ENCODE measurements around the gene WDR18. TPM values are rescaled to one million over a fixed set of nuclear protein-coding genes. Genes with fewer than 3 reads are reported as not detected.
A peak's percentile ranks its signal among the peaks of the same experiment; 100 is the strongest.

The WDR18 gene
- total RNA-seq, 2 experiments from 2014 or later, result 39.2 to 49.2 TPM

DNA sequence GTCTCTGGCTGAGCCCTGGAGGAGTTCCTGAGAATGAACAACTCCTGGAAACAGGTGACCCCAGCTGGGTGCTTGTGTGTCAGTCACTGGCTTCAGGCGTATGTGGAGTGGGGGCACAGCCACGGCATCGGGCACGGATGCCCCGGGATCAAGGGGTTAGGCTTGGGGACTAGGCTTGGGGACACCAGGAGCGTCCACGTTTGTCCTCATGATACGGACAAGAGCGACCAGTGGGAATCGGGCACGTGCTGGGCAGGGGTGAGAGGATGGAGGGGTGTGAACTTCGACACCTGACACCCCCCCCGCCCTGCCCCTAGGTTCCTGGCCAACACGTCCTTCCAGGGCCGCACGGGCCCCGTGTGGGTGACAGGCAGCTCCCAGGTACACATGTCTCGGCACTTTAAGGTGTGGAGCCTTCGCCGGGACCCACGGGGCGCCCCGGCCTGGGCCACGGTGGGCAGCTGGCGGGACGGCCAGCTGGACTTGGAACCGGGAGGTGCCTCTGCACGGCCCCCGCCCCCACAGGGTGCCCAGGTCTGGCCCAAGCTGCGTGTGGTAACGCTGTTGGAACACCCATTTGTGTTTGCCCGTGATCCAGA lies 20.2 kb downstream of the WDR18 start:
- ChIA-PET CTCF (interaction anchor here (0.6 kb wide), 1 partner anchor 25 kb away, joined by 3 read pairs; no protein-coding TSS in a partner anchor), POLR2A (no interaction called here)
- H3K9me3 Mint-ChIP-seq, result no peaks in the 10 kb centered on the region
- DNase-seq, result no peak
- H3K27me3 Mint-ChIP-seq, result peaks cover 15% of the 10 kb centered on the region
- peaks cover 3% of the 10 kb centered on the region for H3K36me3 Mint-ChIP-seq (ENCODE audit: low read depth)
- peaks cover 5% of the 10 kb centered on the region for H3K4me1 Mint-ChIP-seq
- H3K4me3 Mint-ChIP-seq, result no peak overlapping the region
- no peak overlapping the region for H3K27ac Mint-ChIP-seq

DNA sequence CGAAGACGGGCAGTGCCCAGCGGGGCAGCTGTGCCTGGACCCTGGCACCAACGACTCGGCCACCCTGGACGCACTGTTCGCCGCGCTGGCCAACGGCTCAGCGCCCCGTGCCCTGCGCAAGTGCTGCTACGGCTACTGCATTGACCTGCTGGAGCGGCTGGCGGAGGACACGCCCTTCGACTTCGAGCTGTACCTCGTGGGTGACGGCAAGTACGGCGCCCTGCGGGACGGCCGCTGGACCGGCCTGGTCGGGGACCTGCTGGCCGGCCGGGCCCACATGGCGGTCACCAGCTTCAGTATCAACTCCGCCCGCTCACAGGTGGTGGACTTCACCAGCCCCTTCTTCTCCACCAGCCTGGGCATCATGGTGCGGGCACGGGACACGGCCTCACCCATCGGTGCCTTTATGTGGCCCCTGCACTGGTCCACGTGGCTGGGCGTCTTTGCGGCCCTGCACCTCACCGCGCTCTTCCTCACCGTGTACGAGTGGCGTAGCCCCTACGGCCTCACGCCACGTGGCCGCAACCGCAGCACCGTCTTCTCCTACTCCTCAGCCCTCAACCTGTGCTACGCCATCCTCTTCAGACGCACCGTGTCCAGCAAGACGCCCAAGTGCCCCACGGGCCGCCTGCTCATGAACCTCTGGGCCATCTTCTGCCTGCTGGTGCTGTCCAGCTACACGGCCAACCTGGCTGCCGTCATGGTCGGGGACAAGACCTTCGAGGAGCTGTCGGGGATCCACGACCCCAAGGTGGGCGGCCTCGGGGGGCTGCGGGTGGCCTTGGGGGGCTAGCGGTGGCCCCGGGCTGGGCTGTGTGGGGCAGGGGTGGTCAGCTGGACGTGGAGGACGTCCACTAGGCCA lies 20.9 kb downstream of the WDR18 start:
- CTCF ChIA-PET, result interaction anchor here (0.6 kb wide), 2 partner anchors 208 to 304 kb away, joined by 3 read pairs; no protein-coding TSS in a partner anchor
- Mint-ChIP-seq H3K4me3 (no peak overlapping the region), H3K27ac (peak overlapping the region; percentile 26), H3K9me3 (no peaks in the 10 kb centered on the region), H3K36me3 (ENCODE audit: low read depth) (peaks cover 4% of the 10 kb centered on the region), H3K27me3 (peaks cover 12% of the 10 kb centered on the region), H3K4me1 (peaks cover 4% of the 10 kb centered on the region)
- DNase-seq, result no peak
- POLR2A ChIA-PET, result no interaction called here

DNA sequence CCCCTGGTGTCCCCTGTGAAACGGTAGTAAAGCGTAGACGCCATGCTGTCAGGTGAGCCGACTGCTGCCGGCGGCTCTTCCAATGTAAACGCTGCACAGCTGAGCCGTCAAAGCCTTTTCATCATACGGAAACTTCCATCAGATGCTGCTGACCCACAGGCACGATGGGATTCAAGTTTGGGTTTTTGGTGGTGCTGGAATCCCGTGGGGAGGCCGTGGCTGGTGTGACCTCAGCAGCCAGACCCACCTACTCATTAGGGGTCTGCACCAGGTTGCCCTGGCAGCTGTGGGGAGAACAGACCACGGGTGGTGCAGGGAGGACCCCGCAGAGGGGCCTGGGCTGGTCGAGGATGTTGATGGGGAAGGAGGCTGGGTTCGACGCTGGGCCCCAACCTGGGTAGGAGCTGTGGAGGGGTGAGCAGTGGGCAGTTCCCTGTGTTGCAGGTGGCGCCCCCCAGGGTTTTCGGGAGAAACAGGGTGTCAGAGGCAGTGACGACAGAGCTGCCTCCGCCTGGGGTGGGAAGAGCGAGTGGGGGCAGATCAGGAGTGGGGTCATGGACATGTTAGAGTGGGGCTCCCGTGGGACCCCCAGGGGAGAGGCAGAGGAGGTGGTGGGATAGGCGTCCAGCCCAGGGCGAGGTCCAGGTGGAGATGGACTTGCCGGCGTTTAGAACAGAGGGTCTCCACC lies 22.7 kb downstream of the WDR18 start:
- ChIA-PET CTCF (interaction anchor here (0.6 kb wide), 1 partner anchor 168 kb away, joined by 3 read pairs; no protein-coding TSS in a partner anchor), POLR2A (no interaction called here)
- Mint-ChIP-seq H3K4me1 (no peaks in the 10 kb centered on the region), H3K27ac (peak overlapping the region; percentile 25), H3K9me3 (no peaks in the 10 kb centered on the region), H3K36me3 (ENCODE audit: low read depth) (peaks cover 4% of the 10 kb centered on the region), H3K27me3 (peaks cover 5% of the 10 kb centered on the region), H3K4me3 (no peak overlapping the region)
- DNase-seq, result no peak

DNA sequence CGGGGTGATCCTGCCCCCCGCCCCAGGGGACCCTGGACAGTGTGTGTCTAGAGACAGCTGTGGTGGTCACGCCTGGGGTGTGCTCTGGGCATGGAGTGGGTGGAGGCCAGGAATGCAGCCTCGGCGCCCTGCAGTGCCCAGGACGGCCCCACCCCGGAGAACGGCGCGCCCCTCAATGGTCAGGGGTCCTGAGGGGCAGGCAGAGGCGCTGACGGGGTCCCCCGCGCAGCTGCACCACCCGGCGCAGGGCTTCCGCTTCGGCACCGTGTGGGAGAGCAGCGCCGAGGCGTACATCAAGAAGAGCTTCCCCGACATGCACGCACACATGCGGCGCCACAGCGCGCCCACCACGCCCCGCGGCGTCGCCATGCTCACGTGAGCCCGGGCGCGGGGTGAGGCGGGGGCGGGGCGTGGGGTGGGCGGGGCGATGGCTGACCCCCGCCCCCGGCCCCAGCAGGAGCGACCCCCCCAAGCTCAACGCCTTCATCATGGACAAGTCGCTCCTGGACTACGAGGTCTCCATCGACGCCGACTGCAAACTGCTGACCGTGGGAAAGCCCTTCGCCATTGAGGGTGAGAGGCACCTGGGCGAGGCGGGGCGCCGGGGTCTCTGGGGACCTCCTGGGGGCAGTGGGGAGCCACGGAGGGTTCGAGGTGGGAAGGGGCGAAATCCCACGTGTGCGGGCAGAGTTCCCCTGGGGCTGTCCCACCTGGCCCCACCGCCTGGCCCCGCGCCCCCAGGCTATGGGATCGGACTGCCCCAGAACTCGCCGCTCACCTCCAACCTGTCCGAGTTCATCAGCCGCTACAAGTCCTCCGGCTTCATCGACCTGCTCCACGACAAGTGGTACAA lies 23.5 kb downstream of the WDR18 start:
- H3K27ac Mint-ChIP-seq, result no peak overlapping the region
- no peak overlapping the region for H3K4me3 Mint-ChIP-seq
- CTCF ChIA-PET, result no interaction called here

DNA sequence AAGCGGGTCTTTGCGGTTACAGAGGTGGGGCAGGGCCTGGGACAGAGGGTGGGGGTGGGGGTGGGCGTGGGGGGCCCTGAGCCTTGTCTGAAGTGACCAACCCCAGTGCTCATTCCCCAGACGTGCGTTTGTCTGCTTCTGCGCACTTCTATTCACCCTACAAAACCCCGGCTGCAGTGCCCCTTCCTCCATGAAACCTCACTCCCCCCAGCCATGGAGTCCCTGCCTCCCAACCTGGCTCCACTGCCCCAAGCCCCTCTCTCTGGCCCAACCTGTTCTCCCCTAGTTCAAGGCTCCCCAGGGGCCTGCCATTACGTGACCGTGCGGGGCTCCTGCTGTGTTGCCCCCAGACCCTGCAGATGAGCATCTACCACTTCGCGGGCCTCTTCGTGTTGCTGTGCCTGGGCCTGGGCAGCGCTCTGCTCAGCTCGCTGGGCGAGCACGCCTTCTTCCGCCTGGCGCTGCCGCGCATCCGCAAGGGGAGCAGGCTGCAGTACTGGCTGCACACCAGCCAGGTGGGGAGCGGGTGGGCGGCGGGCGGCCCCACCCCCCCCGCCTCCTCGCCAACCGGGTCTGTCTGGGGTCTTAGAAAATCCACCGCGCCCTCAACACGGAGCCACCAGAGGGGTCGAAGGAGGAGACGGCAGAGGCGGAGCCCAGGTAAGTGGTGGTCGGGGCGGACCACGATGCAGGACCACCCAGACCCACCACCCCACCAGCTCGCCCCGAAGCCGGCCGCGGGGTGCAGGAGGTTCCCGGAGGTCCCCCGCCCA lies 24.3 kb downstream of the WDR18 start:
- H3K27me3 Mint-ChIP-seq, result no peaks in the 10 kb centered on the region
- no peak overlapping the region for H3K27ac Mint-ChIP-seq
- CTCF ChIA-PET, result no interaction called here
- H3K4me1 Mint-ChIP-seq, result no peaks in the 10 kb centered on the region
- POLR2A ChIA-PET, result no interaction called here
- peaks cover 4% of the 10 kb centered on the region for H3K36me3 Mint-ChIP-seq (ENCODE audit: low read depth)
- DNase-seq, result no peak
- no peak overlapping the region for H3K4me3 Mint-ChIP-seq
- H3K9me3 Mint-ChIP-seq, result no peaks in the 10 kb centered on the region

More for the DNA sequence above, 23.5 kb downstream of the WDR18 start:
- H3K4me1 Mint-ChIP-seq, result no peaks in the 10 kb centered on the region
- no peaks in the 10 kb centered on the region for H3K9me3 Mint-ChIP-seq
- H3K27me3 Mint-ChIP-seq, result peaks cover 2% of the 10 kb centered on the region
- H3K36me3 Mint-ChIP-seq (ENCODE audit: low read depth), result peaks cover 4% of the 10 kb centered on the region
- POLR2A ChIA-PET, result no interaction called here
- DNase-seq, result no peak

DNA sequence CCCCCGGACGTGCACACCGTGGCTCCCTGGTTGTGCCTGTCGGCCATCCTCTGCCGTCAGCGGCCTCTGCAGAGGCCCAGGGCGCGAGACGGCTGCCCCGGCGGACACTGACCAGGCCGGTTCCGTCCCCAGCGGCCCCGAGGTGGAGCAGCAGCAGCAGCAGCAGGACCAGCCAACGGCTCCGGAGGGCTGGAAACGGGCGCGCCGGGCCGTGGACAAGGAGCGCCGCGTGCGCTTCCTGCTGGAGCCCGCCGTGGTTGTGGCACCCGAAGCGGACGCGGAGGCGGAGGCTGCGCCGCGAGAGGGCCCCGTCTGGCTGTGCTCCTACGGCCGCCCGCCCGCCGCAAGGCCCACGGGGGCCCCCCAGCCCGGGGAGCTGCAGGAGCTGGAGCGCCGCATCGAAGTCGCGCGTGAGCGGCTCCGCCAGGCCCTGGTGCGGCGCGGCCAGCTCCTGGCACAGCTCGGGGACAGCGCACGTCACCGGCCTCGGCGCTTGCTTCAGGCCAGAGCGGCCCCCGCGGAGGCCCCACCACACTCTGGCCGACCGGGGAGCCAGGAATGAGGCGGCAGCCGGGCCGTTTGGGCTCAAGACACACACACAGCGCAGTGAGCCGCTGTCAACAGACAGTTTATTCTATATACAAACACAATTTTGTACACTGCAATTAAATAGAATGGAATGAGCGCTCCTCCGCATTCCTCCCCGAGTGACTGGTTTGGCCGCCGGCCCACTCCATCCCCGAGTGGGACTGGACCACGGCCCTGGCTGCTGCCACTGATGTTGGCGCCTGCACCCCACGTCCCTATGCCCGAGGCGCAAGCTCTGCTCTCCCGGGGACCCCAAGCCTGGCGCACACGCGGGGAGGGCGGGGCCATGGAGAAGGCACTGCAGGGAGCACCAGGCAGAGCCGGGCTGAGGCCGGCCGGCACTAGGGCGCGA lies 25.2 kb downstream of the WDR18 start:
- H3K9me3 Mint-ChIP-seq, result no peaks in the 10 kb centered on the region
- no peaks in the 10 kb centered on the region for H3K4me1 Mint-ChIP-seq
- no peak overlapping the region for H3K27ac Mint-ChIP-seq
- peaks cover 4% of the 10 kb centered on the region for H3K36me3 Mint-ChIP-seq (ENCODE audit: low read depth)
- no peak overlapping the region for H3K4me3 Mint-ChIP-seq
- CTCF ChIA-PET, result no interaction called here
- DNase-seq, result no peak
- H3K27me3 Mint-ChIP-seq, result no peaks in the 10 kb centered on the region
- POLR2A ChIA-PET, result no interaction called here

DNA sequence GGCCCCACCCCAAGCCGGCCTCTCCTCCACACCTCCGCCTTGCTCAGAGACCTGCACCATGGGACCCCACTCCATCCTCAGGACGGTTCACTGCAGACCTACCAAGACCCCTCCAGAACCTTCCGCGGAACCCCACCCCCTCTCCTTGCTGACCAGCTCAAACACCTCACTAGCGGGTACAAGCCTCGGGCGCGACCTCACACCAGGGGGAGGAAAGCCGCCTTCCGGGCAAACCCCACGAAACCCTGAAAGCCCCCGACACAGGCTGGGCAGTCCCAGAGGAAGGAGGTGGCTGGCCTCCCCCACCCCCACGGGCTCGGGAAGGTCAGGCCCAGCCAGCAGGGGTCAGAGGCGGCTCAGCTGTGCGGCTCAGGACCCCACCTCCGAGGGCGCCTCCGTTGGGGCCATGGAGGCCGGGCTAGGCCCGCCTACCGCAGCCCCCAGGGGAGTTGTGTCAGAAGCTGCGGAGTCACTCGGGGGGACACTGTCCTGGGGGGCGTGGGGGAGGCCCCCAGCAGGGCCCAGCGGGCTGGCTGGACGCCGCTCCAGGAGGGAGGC lies 25.9 kb downstream of the WDR18 start:
- CTCF ChIA-PET, result no interaction called here
- DNase-seq, result no peak
- Mint-ChIP-seq H3K4me1 (no peaks in the 10 kb centered on the region), H3K4me3 (no peak overlapping the region), H3K36me3 (ENCODE audit: low read depth) (peaks cover 4% of the 10 kb centered on the region), H3K9me3 (no peaks in the 10 kb centered on the region), H3K27me3 (no peaks in the 10 kb centered on the region), H3K27ac (no peak overlapping the region)
- POLR2A ChIA-PET, result interaction anchor here (0.6 kb wide), 1 partner anchor 630 kb away, joined by 3 read pairs; no protein-coding TSS in a partner anchor

DNA sequence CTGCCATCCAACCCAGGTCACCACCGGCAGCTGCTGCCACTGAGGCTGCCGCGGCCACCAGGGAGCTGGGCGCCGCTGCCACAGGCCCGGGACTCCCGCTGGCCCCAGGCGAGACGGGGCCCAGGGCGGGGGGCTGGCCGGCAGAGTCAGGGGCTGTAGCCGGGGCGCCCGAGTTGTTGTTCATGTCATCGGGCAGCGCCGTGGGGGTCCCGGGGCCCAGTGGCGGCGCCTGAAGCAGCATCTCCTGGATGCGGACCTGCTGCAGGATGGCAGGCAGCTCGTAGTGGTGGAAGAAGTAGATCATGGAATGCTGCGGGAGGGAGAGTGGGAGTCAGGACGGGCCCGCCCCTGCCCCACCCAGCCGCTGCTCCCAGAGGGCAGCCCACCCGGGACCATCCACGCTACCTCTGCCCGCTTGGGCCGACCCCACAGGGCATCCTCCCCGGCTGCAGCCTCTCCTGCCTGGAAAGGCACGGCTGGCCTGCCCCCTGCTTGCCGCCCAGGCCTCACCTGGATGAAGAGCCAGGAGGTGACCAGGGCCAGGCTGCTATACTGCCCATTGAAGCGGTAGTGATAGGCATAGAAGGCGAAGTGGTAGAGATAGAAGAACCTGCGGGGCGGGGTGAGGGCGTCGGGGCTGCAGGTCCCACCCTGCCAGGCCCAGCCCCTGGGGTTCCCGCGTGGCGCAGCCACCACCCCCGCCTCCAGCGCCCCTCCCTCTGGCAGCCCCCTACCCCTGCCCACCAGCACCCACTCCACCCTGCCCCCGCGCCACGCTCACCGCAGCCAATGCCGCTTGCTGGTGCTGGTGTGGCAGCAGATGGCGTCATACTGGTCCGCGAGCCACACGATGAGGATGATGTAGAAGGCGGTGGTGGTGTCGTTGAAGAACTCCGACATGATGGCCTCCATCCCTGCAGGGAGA lies 26.7 kb downstream of the WDR18 start:
- POLR2A ChIA-PET, result interaction anchor here (0.6 kb wide), 1 partner anchor 630 kb away, joined by 3 read pairs; no protein-coding TSS in a partner anchor
- H3K9me3 Mint-ChIP-seq, result no peaks in the 10 kb centered on the region
- H3K27ac Mint-ChIP-seq, result no peak overlapping the region
- CTCF ChIA-PET, result no interaction called here
- no peaks in the 10 kb centered on the region for H3K4me1 Mint-ChIP-seq
- H3K4me3 Mint-ChIP-seq, result no peak overlapping the region
- peaks cover 4% of the 10 kb centered on the region for H3K36me3 Mint-ChIP-seq (ENCODE audit: low read depth)
- no peak for DNase-seq
- no peaks in the 10 kb centered on the region for H3K27me3 Mint-ChIP-seq

DNA sequence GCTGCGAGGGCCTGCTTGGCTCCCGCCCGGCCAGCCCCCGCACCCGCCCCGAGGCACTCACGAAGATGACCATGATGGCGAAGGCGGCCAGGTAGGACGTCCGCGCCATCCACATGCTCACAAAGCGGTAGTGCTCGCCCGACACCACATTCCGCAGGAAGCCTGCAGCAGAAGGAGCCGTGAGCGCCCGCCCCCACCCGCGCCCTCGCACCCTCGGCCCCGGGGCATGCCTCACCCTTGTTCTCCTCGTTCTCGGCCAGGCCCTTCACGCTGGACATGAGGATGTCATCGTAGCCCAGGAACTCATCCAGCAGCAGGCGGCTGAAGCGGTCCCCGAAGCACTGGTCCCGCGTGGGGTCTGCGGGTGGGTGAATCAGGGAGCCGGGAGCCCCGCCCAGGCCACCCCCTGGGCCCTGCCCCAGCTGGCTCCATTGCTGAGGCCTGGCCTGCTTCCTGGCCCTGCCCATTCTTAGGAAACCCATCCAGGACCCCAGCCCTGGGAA lies 27.7 kb downstream of the WDR18 start:
- DNase-seq, result no peak
- H3K9me3 Mint-ChIP-seq, result no peaks in the 10 kb centered on the region
- H3K27me3 Mint-ChIP-seq, result no peaks in the 10 kb centered on the region
- H3K27ac Mint-ChIP-seq, result no peak overlapping the region
- POLR2A ChIA-PET, result no interaction called here
- peaks cover 6% of the 10 kb centered on the region for H3K36me3 Mint-ChIP-seq (ENCODE audit: low read depth)
- no peak overlapping the region for H3K4me3 Mint-ChIP-seq
- CTCF ChIA-PET, result no interaction called here
- peaks cover 2% of the 10 kb centered on the region for H3K4me1 Mint-ChIP-seq

DNA sequence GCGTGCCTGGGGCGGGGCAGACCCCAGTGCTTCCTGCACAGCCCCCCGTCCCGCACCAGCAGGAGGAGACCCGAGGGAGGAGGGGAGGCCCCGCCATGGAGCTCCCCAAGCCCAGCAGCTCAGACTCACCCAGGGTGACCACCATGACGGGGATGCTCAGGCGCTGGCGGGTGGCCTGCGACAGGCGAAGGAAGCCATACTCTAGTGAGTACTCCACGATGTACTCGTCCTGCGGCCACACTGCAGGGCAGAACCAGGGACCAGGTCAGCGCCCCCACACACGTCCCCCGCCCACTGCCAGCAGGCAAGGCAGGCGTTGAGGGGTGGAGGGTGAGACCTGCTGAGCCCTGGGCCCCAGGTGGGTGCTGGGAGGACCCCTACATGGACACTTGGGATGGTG lies 28.2 kb downstream of the WDR18 start:
- Mint-ChIP-seq H3K9me3 (no peaks in the 10 kb centered on the region), H3K4me3 (no peak overlapping the region), H3K4me1 (peaks cover 6% of the 10 kb centered on the region), H3K27me3 (no peaks in the 10 kb centered on the region), H3K27ac (no peak overlapping the region), H3K36me3 (ENCODE audit: low read depth) (peaks cover 7% of the 10 kb centered on the region)
- no peak for DNase-seq
- ChIA-PET CTCF (no interaction called here), POLR2A (no interaction called here)
